ENCODE results near the gene CNTNAP5. TPM values are rescaled to one million over a fixed set of nuclear protein-coding genes. Genes with fewer than 3 reads are reported as not detected.

CNTNAP5 gene
- total RNA-seq, 1 donor from 2014 or later, result 41.0 TPM

GRCh38 chr2:124478761-124479160 is 453.7 kb downstream of the CNTNAP5 start:
- DNase-seq, result no peak

DNA sequence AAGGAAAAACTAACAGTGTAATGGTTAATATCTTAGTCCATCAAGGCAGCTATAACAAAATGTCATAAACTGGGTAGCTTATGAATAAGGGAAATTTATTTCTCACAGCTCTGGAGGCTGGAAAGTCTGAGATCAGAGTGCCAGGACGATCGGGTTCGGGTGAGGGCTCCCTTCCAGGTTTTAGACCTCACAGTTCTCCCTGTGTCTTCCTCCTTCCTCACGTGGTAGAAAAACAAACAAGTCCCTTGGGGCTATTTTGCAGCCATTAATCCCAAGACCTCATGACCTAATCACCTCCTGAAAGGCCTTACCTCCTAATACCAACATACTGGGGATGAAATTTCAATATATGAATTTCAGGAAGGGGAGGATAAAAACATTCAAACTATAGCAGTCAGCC is 455.9 kb downstream of the CNTNAP5 start:
- DNase-seq, result no peak

DNA sequence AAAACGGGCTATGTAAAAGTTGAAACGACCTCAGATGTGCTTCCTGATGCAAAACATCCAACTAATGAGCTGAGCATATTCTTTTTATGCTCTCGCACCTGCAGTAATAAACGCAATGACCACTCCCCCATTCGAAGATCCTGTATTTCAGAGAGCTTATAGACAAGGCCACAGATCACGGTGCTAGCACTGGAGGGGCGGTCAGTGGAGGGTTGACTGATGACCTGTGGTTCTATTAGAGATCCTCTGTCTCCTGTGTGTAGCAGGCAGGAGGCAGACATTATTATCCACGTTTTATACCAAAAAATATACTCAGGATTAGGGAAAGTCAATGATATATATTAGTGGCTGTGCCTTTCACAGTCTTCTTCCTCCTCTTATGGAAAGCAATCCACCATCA is 457.0 kb downstream of the CNTNAP5 start:
- DNase-seq, result no peak

DNA sequence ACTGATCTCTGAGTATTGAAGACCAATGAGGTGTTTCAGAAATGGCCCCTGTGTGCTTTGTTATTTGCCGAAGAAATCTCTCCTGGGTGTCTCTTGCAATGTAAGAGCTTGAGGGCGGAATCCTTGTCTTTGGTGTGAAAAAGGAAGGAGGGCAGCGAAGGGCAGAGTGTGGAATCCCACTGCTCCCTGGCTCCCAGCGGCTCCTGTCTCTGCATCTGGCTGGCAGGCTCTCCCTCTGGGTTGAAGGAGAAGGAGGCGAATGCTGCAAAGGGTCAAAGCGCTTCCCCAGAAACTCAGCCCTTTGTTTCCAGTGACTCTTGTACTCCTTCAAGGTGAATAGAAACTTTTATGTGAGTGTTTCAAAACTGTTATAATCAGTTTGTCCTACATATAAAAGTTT is 457.5 kb downstream of the CNTNAP5 start:
- no peak for DNase-seq

DNA sequence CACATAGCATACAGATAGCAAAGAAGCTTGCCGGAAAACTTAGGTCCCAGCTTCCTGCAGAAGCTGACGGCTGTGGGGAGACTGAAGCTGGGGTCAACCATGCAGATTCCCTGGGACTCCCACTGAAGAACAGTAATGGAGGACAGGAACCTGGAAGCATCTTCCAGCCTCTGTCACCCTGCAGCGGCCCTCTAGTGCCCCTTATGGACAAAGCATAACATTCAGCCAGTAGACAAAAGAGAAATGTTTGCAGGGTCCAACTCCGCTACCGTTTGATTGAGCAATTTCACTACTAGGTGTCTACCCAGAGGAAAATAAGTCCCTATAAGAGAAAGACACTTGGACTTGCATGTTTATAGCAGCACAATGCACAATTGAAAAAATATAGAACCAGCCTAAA is 460.6 kb downstream of the CNTNAP5 start:
- no peak for DNase-seq

GRCh38 chr2:124489686-124490085 is 464.6 kb downstream of the CNTNAP5 start:
- DNase-seq, result no peak

DNA sequence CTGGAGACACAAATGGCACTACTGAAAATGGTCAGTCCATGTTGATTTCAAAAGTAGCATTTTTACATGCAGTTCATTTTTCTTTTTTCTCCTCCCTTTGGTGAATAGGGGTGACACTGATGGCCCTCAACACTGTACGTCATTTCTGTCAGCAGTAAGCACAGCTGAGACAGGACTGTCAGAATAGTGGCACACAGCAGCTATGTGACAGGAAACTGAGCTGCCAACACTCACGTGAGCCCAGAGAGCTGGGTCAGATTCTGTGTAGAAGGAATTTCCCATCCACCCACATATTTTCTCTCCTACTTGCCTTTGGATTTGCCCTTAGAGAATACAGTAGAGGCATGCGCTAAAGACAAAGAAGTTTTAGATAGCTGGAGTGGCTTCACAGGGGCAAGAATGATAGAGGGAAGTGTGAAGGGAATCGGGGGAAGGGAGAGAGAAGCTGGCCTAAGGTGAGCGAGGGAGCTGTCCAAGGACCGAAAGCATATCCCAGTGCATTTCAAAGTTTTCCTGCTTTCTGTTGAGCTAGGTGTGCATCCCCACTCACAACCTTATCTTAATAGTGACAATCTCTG is 476.6 kb downstream of the CNTNAP5 start:
- no peak for DNase-seq

DNA sequence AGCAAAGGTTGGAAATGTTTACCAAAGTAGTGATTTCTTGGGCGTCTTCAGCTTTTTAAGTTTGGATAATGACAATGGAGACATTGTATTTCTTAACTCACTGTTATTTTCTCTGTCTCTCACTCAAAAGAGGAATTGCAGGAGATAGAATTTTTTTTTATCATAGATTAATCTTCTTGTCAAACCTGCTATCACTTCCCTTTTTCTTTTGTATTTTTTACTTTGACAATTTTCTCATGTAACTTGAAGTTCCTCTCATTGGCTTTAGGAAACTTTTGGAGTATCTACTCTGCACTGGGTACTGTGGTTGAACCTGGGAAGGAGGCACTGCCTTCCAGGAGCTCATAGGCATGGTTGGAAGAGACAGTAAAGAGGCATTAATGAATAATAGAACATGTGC is 489.1 kb downstream of the CNTNAP5 start:
- DNase-seq, result no peak

DNA sequence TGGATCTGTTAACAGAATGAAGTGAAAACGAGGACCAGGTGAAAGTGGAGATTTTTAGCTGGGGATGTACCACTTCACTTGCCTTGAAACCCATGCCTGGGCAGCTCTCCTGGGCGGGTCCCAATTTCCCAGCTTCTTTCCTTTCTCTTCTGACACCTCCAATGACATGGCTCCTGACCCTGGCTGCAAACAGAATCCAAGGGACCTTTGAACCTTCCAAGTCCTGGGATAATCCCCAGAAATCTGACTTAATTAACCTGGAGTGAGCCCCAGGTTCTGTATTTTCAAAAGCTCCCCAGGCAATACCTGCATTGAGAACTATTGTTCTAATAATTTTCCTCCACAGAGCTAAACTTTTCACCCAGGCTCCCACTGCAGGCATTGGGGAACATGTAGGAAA is 495.9 kb downstream of the CNTNAP5 start:
- no peak for DNase-seq

GRCh38 chr2:124523096-124523495 is 498.0 kb downstream of the CNTNAP5 start:
- DNase-seq, result no peak

GRCh38 chr2:124524155-124524915 is 499.2 kb downstream of the CNTNAP5 start:
- DNase-seq, result peak; percentile 27

- DNase-seq, result no peak
These were observed 501.1 kb downstream of the CNTNAP5 start for GRCh38 chr2:124526221-124526620.

GRCh38 chr2:124530203-124530602 is 505.1 kb downstream of the CNTNAP5 start:
- DNase-seq, result no peak

- no peak for DNase-seq
These were observed 508.3 kb downstream of the CNTNAP5 start for GRCh38 chr2:124533226-124533954.

GRCh38 chr2:124534028-124534427 is 508.9 kb downstream of the CNTNAP5 start:
- DNase-seq, result no peak

DNA sequence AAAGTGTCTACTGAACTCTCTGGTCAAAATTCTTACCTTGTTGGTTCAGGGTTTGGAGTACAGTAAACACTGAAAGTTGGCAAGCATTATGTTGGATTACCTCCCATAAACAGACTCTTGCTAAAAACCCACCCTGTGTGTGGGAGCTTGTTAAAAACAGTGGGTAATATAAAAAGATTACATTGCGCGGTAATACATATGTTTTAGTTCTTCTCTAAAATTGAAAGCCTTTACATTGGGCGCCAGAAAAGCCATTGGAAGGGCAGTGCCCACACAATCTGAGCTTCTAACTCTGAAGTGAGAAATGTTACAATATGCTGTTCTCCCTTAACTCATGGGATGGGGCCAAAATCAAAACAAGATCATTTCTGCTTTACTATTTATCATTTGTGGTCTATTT is 510.7 kb downstream of the CNTNAP5 start:
- no peak for DNase-seq

GRCh38 chr2:124536591-124536990 is 511.5 kb downstream of the CNTNAP5 start:
- no peak for DNase-seq

GRCh38 chr2:124538549-124538948 is 513.5 kb downstream of the CNTNAP5 start:
- DNase-seq, result no peak

DNA sequence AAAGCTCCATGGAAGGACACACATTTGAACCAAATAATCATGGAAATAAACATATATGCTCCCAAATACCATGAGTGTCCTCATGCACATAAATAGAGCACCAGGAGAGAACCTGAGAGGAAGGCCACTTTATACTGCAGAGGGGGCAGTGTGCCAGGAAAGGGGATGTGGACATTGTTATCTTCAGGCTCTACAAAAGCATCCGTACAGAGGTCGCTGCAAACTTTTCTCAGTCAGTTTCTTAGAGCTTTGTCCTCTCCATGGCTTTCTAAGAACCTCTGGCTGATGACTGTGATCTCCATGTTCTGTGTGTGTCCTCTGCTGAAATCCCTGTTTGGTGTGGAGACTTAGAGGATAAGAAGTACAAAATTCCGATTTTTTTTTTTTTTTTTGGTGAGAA is 515.7 kb downstream of the CNTNAP5 start:
- no peak for DNase-seq

DNA sequence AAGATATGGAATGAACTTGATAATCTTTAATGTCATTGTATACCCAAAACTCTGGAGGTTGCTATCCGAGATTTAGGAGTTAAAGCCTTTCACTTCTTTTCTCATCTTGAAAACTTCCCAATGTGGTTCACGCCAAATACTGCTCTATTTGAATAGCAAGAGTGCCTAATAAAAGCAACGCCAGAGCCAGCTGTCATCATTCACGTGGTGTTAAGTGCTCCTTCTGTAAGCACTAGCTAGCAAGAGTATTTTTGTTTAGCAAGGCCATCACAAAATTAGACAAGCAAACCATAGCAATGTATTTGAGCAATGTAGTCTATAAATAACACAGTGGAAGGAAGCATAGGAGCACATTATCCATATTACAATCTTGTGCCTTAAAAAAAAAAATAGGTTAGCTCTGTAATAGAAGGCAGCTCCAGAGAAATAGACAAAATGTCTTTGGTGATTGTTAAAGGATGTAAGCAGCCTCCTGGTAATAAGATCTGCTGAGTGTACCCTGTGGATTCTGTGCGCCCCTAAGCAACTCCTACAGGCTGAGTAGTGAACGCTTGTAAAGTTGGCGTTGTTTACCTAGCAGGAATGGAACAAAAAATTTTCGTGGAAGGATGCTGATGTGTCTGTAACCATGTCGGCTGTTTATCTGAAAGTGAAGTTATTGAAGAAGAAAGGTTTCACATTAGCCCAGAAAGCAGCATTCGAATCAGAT is 518.0 kb downstream of the CNTNAP5 start:
- DNase-seq, result no peak

- DNase-seq, result no peak
These were observed 522.6 kb downstream of the CNTNAP5 start for GRCh38 chr2:124547700-124548099.

DNA sequence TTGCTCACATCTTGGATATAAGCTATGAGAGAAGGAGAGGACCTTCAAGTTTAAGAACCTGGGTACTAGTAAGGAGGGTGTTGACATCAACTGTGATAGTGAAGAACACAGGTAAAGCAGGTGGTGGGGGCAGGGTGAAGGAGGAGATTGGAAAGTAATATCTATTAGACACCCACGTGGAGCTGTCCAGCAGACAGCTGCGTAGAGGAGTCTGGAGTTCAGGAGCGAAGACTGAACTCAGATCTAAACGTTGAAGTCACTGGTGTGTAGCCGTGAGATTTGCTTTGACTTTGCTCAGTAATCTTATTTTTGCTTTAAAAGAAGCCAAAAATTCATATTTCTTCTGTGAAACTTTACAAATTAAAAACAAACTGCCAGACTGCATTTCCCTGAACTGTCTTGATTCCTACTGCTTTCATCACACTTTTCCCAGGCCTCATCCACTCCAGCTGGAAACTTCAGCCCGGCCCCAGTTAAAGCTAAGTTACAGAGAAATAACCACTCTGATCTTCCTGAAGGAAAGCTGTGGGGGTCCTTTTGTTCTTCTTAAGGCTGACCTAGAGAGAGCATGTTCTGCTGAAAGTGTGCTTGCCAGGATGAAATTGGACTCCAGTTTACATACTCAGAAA is 533.3 kb downstream of the CNTNAP5 start:
- no peak for DNase-seq

DNA sequence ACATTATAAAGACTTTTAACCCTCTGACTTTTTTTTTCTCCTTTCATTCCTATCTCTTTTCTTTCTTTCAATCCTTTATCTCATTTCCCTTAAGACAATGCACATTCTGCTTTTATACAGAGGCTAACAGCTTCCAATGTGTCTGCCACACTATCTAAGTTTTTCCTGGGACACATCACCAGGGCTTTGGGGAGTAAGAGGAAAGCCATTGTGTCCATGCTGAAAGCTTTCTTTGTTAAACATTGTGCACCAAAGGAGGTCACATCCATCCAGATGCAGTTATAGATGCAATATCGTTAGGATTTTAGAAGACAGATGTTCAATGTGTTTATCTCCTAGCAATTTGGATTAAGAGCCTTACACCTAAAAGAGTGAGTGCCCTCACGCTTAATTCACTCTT is 534.1 kb downstream of the CNTNAP5 start:
- no peak for DNase-seq
